AG10803 (cell line): ENCODE results near the gene PIAS3.

Experiments
- DNase-seq: peaks from one replicate; pipeline ENCODE4 v3.0.0; 2010; ENCODE audit warnings: low read depth
- H3K4me3 ChIP-seq: 2 replicates; pipeline ENCODE4 v1.5.1; 2011; ENCODE audit warnings: mild to moderate bottlenecking, low read length, control low read depth
- TF ChIP-seq, protein P1 (sequence below): conservative IDR thresholded peaks from 2 replicates; pipeline ENCODE4 v1.5.1; 2011; ENCODE audit warnings: mild to moderate bottlenecking, low read length, control low read depth, inconsistent platforms

The PIAS3 gene

DNA sequence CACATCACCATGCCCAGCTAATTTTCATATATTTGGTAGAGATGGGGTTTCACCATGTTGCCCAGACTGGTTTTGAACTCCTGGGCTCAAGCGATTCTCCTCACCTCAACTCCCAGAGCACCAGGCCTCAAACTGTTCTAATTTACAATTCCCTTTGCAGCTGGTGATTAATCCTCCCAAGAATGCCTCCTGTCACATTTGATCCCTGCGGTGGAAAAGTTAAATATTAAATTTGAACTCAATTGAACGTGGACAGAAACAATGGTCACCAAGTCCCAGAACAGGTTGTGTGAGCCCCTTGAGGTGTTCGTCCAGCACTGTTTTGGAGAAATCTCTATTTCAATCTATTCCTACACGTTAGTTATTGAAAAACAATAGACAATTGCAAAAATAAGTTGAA is 28.8 kb upstream of the PIAS3 start:
- TF ChIP-seq, protein P1, sequence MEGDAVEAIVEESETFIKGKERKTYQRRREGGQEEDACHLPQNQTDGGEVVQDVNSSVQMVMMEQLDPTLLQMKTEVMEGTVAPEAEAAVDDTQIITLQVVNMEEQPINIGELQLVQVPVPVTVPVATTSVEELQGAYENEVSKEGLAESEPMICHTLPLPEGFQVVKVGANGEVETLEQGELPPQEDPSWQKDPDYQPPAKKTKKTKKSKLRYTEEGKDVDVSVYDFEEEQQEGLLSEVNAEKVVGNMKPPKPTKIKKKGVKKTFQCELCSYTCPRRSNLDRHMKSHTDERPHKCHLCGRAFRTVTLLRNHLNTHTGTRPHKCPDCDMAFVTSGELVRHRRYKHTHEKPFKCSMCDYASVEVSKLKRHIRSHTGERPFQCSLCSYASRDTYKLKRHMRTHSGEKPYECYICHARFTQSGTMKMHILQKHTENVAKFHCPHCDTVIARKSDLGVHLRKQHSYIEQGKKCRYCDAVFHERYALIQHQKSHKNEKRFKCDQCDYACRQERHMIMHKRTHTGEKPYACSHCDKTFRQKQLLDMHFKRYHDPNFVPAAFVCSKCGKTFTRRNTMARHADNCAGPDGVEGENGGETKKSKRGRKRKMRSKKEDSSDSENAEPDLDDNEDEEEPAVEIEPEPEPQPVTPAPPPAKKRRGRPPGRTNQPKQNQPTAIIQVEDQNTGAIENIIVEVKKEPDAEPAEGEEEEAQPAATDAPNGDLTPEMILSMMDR, result no peak
- H3K4me3 ChIP-seq, result no peak overlapping the region
- no peak for DNase-seq

DNA sequence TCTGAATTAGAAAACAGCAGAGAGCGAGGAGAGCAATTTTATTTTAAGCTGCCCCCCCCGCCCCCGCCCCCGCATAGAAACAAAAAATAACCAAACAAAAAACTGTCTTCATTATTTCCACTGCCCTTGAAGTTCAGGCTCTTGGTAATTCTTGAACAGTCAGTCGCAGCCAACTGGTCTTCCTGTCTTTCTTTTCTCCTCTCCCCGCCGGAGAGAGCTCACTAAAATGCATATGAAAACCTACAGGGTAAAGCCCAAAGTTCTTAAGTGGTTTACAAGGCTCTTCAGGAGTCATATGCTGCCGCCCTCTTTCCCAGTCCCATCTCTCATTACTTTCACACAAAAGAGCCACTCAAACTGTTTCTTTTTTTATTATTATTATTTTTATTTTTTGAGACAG is 27.9 kb upstream of the PIAS3 start:
- no peak for DNase-seq
- TF ChIP-seq, protein P1, result no peak
- H3K4me3 ChIP-seq, result no peak overlapping the region

DNA sequence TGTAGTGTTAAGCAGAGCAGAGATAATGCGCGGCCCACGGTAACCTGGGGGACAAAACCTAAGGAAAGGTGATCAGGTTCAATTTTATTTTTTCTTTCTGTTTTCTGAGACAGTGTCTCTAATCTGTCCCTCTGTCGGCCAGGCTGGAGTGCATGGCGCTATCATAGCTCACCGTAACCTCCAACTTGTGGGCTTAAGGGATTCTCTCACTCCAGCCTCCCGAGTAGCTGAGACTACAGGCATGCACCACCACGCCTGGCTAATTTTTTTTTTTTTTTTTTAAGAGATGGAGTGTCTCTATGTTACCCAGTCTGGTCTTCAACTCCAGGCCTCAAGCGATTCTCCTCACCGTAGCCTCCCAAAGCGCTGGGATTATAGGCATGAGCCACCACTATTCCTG is 27.5 kb upstream of the PIAS3 start:
- peak overlapping the region; percentile 74 for H3K4me3 ChIP-seq
- TF ChIP-seq, protein P1, result no peak

DNA sequence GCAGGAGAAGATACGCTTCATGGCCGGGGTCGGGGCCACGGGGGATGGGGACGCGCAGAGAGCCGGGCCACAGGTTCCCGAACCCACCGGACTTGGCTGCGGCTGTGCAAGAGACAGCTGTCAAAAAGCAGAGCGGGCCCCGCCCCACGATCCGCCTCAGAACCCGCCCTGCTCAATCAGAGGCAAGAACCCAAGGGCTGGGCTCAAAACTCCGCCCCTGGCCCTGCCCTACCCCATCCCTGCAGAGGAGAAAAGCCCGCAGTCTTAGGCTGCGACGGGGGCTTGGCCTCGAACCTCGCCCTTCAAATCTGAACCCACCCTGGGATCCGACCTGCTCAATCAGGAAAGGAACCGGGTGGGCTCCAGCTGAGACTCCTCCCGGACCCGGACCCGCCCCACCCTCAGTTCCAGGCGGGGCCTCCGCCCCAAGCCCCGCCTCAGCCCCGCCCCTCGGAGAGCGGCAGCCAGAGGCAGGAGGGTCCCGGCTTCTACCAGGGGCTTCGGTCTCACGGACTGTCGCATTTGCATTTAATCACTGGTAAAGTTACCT is 26.9 kb upstream of the PIAS3 start, which contains the start of gene ANKRD35:
Gene ANKRD35, minus strand, starts transcription at position 129 of the 550 bp plus-strand sequence. Its CDS starts 108 bp downstream, at position 21.
- peak; percentile 35 for DNase-seq
- peak within 1 kb of the TSS; percentile 74 for H3K4me3 ChIP-seq
- TF ChIP-seq, protein P1, result no peak

More for the DNA sequence above, 27.5 kb upstream of the PIAS3 start:
- no peak for DNase-seq

DNA sequence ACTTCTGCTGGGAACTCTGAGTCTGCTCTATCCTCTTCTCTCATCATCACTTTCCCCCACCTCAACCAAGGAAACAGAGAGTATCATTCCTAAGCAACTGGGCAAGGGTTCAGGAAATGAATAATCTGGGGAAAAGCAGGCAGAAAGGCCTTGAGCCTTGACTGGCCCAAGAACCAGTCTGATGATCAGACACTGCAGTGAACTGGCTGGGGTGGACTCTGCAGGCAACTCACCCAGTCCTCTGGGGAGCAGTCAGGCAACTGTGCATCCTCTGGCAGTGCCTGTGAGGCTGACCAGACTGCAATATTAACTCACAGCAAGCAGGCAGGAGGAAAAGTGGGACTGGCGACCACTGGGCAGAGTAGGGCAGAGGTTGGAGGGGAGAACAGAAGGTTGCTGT is 25.8 kb upstream of the PIAS3 start:
- DNase-seq, result peak; percentile 63
- TF ChIP-seq, protein P1, result no peak
- H3K4me3 ChIP-seq, result no peak overlapping the region

DNA sequence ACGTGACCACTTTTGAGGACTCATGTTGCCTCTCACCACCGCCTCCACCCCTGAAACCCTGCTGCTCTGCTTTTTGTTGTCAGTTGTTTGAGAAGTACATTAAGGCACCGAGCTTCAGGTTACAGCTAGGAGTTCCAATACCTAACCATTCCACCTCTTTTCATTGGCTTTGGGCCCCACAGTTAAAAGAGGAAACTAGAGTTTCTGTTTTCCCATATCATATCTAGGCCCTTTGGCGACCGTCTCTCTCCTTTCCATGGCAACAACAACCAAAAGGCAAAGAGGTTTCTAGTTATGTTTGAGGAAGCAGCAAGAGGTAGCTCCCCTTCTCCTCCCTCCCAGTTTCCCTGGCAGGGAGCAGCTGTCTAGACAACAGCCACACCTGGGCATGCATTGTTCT is 20.9 kb upstream of the PIAS3 start:
- no peak for DNase-seq
- no peak overlapping the region for H3K4me3 ChIP-seq
- TF ChIP-seq, protein P1, result no peak

DNA sequence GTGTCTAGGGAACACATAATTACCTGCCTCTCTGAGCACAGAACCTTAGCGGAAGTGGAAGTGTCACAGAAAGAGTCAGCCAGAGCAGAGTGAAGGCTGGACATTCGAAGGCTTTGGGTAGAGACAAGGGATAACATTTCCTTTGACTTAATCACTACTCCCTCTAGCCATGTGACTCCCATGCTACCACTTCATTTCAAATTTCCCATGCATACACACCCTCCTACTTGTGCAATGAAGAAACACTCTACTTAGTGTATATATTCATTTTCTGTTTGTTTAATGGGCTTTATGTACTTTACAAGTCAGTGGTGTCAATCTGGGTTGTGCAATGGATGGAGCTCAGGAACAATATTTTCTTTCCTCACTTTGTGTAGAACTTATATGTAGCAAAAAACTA is 19.8 kb upstream of the PIAS3 start:
- H3K4me3 ChIP-seq, result no peak overlapping the region
- TF ChIP-seq, protein P1, result no peak
- no peak for DNase-seq
